Epithelial cell of esophagus (primary cell): Measurements from ENCODE around the gene VDAC1.
"Not testable (repeated sequence)": the region's sequence is repeated elsewhere in the genome, so short reads cannot be mapped to it uniquely, and the experiment has no call there.

ENCODE experiments used
- DNase-seq: peaks from one replicate; pipeline ENCODE4 v3.0.0; 2010; ENCODE audit warnings: low read depth
- H3K4me3 ChIP-seq: 2 replicates; pipeline ENCODE4 v1.5.1; 2011; ENCODE audit warnings: mild to moderate bottlenecking, low read length, control low read depth
- CTCF ChIP-seq: IDR thresholded peaks from 2 replicates; pipeline ENCODE4 v1.5.1; 2011; ENCODE audit warnings: low read depth, mild to moderate bottlenecking, low read length, control low read depth, inconsistent platforms; ENCODE audit not compliant: insufficient read depth; ENCODE audit errors: missing control alignments

The VDAC1 gene

GRCh38 chr5:134034326-134034725, 29.6 kb upstream of the VDAC1 start:
- no peak for DNase-seq
- TF ChIP-seq CTCF: no peak
- H3K4me3 ChIP-seq: no peak overlapping the region

- not testable (repeated sequence) for H3K4me3 ChIP-seq, DNase-seq
Observed at GRCh38 chr5:134030303-134030964, 25.7 kb upstream of the VDAC1 start.

- no peak for TF ChIP-seq CTCF
- peak; percentile 92 for DNase-seq
- H3K4me3 ChIP-seq: no peak overlapping the region
Observed at GRCh38 chr5:134029156-134029555, 24.4 kb upstream of the VDAC1 start.

- TF ChIP-seq CTCF: no peak
- no peak overlapping the region for H3K4me3 ChIP-seq
- DNase-seq: no peak
Observed at GRCh38 chr5:134028496-134028895, 23.7 kb upstream of the VDAC1 start.

GRCh38 chr5:134027288-134027615, 22.5 kb upstream of the VDAC1 start:
- no peak for DNase-seq
- TF ChIP-seq CTCF: no peak
- no peak overlapping the region for H3K4me3 ChIP-seq

- DNase-seq: peak; percentile 89
- TF ChIP-seq CTCF: peak; percentile 77
- H3K4me3 ChIP-seq: no peak overlapping the region
Observed at GRCh38 chr5:134026521-134027287, 21.9 kb upstream of the VDAC1 start.

- TF ChIP-seq CTCF: no peak
- no peak for DNase-seq
- H3K4me3 ChIP-seq: no peak overlapping the region
Observed at GRCh38 chr5:134025786-134026185, 21.0 kb upstream of the VDAC1 start.
